Neural cell (in vitro differentiated cells): ENCODE data around the gene UBE2H. TPM values are rescaled to one million over a fixed set of nuclear protein-coding genes. Genes with fewer than 3 reads are reported as not detected.

ENCODE experiments used
- H2AFZ ChIP-seq: fragments of 200-600, 300-800 bp; sonication (generic), shearing (Covaris generic); 2 replicates; pipeline ENCODE4 v1.6.0; 2014; ENCODE audit warnings: low read depth, mild to moderate bottlenecking, antibody characterized with exemption, low read length, moderate library complexity
- H3F3A ChIP-seq: fragments of 200-600 bp; shearing (Covaris generic); 2 replicates; pipeline ENCODE4 v1.6.1; 2016; ENCODE audit warnings: mild to moderate bottlenecking, moderate library complexity, mixed read lengths, antibody characterized with exemption, low read length; ENCODE audit not compliant: insufficient read depth, poor library complexity, severe bottlenecking
- H3K27ac ChIP-seq: fragments of 200-600, 300-800 bp; sonication (generic), shearing (Covaris generic); 2 replicates; pipeline ENCODE4 v1.5.1; 2014; ENCODE audit warnings: mild to moderate bottlenecking, low read length, moderate library complexity
- H3K27me3 ChIP-seq: fragments of 300-800, 200-600 bp; sonication (generic), shearing (Covaris generic); 2 replicates; pipeline ENCODE4 v1.6.0; 2014; ENCODE audit warnings: mild to moderate bottlenecking, low read depth, low read length, moderate library complexity; ENCODE audit not compliant: insufficient read depth
- H3K36me3 ChIP-seq: fragments of 300-800, 200-600 bp; sonication (generic), shearing (Covaris generic); 2 replicates; pipeline ENCODE4 v1.5.1; 2014; ENCODE audit warnings: mild to moderate bottlenecking, antibody characterized with exemption, low read length, moderate library complexity; ENCODE audit not compliant: insufficient read depth
- H3K4me2 ChIP-seq: fragments of 300-800, 200-600 bp; sonication (generic), shearing (Covaris generic); 2 replicates; pipeline ENCODE4 v1.6.0; 2014; ENCODE audit warnings: mild to moderate bottlenecking, low read length
- H3K4me3 ChIP-seq: fragments of 300-800, 200-600 bp; sonication (generic), shearing (Covaris generic); 2 replicates; pipeline ENCODE4 v1.5.1; 2014; ENCODE audit warnings: mild to moderate bottlenecking, low read length, moderate library complexity
- H3K79me2 ChIP-seq: fragments of 200-600 bp; shearing (Covaris generic); replicated peaks from 2 replicates; pipeline ENCODE4 v1.6.0; 2014; ENCODE audit warnings: mild to moderate bottlenecking, low read length, moderate library complexity; ENCODE audit not compliant: insufficient read depth
- H3K9ac ChIP-seq: fragments of 300-800, 200-600 bp; sonication (generic), shearing (Covaris generic); 2 replicates; pipeline ENCODE4 v1.6.1; 2016; ENCODE audit warnings: mild to moderate bottlenecking, low read length, mixed read lengths
- H3K9me2 ChIP-seq: fragments of 200-600 bp; shearing (Covaris generic); 2 replicates; pipeline ENCODE4 v1.6.1; 2016; ENCODE audit warnings: mild to moderate bottlenecking, low read length, mixed read lengths; ENCODE audit not compliant: insufficient read depth
- H3K9me3 ChIP-seq: fragments of 200-600, 300-800 bp; sonication (generic), shearing (Covaris generic); 2 replicates; pipeline ENCODE4 v1.6.1; 2016; ENCODE audit warnings: mild to moderate bottlenecking, mixed run types, low read length, moderate library complexity, mixed read lengths
- H4K20me1 ChIP-seq: fragments of 200-600 bp; shearing (Covaris generic); 2 replicates; pipeline ENCODE4 v1.6.1; 2016; ENCODE audit warnings: mild to moderate bottlenecking, mixed run types; ENCODE audit not compliant: insufficient read depth
- CTCF ChIP-seq: fragments of 450-650 bp; IDR thresholded peaks from 2 replicates; pipeline ENCODE4 v1.5.1; 2014; ENCODE audit warnings: antibody characterized with exemption, mild to moderate bottlenecking, moderate library complexity; ENCODE audit not compliant: poor library complexity, severe bottlenecking
- EP300 ChIP-seq: fragments of 450-650 bp; conservative IDR thresholded peaks from 2 replicates; pipeline ENCODE4 v1.6.1; 2014; ENCODE audit warnings: antibody characterized with exemption, mild to moderate bottlenecking, moderate library complexity; ENCODE audit not compliant: poor library complexity, severe bottlenecking
- EZH2 ChIP-seq: fragments of 200-600, 300-800 bp; shearing (Covaris generic), sonication (generic); IDR thresholded peaks from 2 replicates; pipeline ENCODE4 v1.6.1; 2014; ENCODE audit warnings: antibody characterized with exemption, low read length, borderline replicate concordance, mild to moderate bottlenecking; ENCODE audit not compliant: insufficient read depth, poor library complexity, severe bottlenecking
- MXI1 ChIP-seq: fragments of 450-650 bp; conservative IDR thresholded peaks from 2 replicates; pipeline ENCODE4 v1.6.1; 2014; ENCODE audit warnings: antibody characterized with exemption, mild to moderate bottlenecking; ENCODE audit not compliant: poor library complexity, severe bottlenecking
- POLR2AphosphoS5 ChIP-seq: IDR thresholded peaks from 2 replicates; pipeline ENCODE4 v1.6.1; 2012
- RAD21 ChIP-seq: fragments of 450-650 bp; conservative IDR thresholded peaks from 2 replicates; pipeline ENCODE4 v1.6.1; 2014; ENCODE audit warnings: antibody characterized with exemption, mild to moderate bottlenecking, moderate library complexity
- SMC3 ChIP-seq: fragments of 450-650 bp; conservative IDR thresholded peaks from 2 replicates; pipeline ENCODE4 v1.6.1; 2014; ENCODE audit warnings: antibody characterized with exemption, mild to moderate bottlenecking, moderate library complexity; ENCODE audit not compliant: poor library complexity
- TAF1 ChIP-seq: IDR thresholded peaks from 2 replicates; pipeline ENCODE4 v1.6.1; 2012; ENCODE audit warnings: low read depth
- polyA plus RNA-seq: library from polyadenylated mRNA; depleted of rRNA; stranded (reverse); fragments of >200 nt; gene quantifications from 2 replicates; pipeline ENCODE4 v1.2.3, GENCODE V29; 2014
- TF ChIP-seq, protein P1 (sequence below): IDR thresholded peaks from 2 replicates; pipeline ENCODE4 v1.6.1; 2012; ENCODE audit warnings: borderline replicate concordance

The UBE2H gene
- polyA plus RNA-seq, 1 donor from 2014 or later: 96.1 TPM

DNA sequence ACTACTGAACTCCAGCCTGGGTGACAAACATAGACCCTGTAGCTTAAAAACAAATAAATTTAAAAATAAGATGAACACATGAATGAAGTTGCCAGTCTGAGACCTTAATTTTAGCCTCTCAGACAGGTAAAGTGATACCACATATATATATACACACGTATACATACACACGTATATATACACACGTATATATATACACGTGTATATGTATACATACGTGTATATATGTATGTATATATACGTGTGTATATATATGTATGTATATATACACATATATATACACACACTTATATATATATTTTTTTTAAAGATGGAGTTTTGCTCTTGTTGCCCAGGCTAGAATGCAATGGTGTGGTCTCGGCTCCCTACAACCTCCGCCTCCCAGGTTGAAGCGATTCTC is 62.7 kb downstream of the UBE2H start:
- no peaks in the 10 kb centered on the region for H4K20me1 ChIP-seq

GRCh38 chr7:129889133-129889844 is 63.5 kb downstream of the UBE2H start:
- TF ChIP-seq CTCF (no peak), EP300 (no peak), POLR2AphosphoS5 (no peak), SMC3 (no peak), EZH2 (no peak), RAD21 (no peak)
- Histone ChIP-seq H3K9ac (no peak overlapping the region), H4K20me1 (no peaks in the 10 kb centered on the region), H3K9me3 (no peaks in the 10 kb centered on the region), H3K36me3 (no peaks in the 10 kb centered on the region), H3K9me2 (no peaks in the 10 kb centered on the region), H2AFZ (no peak overlapping the region), H3F3A (no peaks in the 10 kb centered on the region), H3K27me3 (no peaks in the 10 kb centered on the region), H3K4me3 (no peak overlapping the region), H3K27ac (no peak overlapping the region), H3K79me2 (peaks cover 18% of the 10 kb centered on the region), H3K4me2 (no peak overlapping the region)

More for the DNA sequence above, 62.7 kb downstream of the UBE2H start:
- Histone ChIP-seq H3K4me2 (no peak overlapping the region), H3K27ac (no peak overlapping the region), H3K4me3 (no peak overlapping the region), H3K36me3 (no peaks in the 10 kb centered on the region), H3F3A (no peaks in the 10 kb centered on the region), H2AFZ (no peak overlapping the region), H3K79me2 (peaks cover 18% of the 10 kb centered on the region), H3K9ac (no peak overlapping the region), H3K27me3 (no peaks in the 10 kb centered on the region), H3K9me3 (no peaks in the 10 kb centered on the region), H3K9me2 (no peaks in the 10 kb centered on the region)
- TF ChIP-seq POLR2AphosphoS5: no peak
- TF ChIP-seq, protein P1, sequence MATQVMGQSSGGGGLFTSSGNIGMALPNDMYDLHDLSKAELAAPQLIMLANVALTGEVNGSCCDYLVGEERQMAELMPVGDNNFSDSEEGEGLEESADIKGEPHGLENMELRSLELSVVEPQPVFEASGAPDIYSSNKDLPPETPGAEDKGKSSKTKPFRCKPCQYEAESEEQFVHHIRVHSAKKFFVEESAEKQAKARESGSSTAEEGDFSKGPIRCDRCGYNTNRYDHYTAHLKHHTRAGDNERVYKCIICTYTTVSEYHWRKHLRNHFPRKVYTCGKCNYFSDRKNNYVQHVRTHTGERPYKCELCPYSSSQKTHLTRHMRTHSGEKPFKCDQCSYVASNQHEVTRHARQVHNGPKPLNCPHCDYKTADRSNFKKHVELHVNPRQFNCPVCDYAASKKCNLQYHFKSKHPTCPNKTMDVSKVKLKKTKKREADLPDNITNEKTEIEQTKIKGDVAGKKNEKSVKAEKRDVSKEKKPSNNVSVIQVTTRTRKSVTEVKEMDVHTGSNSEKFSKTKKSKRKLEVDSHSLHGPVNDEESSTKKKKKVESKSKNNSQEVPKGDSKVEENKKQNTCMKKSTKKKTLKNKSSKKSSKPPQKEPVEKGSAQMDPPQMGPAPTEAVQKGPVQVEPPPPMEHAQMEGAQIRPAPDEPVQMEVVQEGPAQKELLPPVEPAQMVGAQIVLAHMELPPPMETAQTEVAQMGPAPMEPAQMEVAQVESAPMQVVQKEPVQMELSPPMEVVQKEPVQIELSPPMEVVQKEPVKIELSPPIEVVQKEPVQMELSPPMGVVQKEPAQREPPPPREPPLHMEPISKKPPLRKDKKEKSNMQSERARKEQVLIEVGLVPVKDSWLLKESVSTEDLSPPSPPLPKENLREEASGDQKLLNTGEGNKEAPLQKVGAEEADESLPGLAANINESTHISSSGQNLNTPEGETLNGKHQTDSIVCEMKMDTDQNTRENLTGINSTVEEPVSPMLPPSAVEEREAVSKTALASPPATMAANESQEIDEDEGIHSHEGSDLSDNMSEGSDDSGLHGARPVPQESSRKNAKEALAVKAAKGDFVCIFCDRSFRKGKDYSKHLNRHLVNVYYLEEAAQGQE: no peak
- no peak for TF ChIP-seq SMC3
- no peak for TF ChIP-seq EZH2
- no peak for TF ChIP-seq RAD21
- no peak for TF ChIP-seq TAF1
- no peak for TF ChIP-seq EP300
- no peak for TF ChIP-seq CTCF
- TF ChIP-seq MXI1: no peak
